SK-N-SH (cell line): ENCODE results near the gene OR2L2. TPM values are rescaled to one million over a fixed set of nuclear protein-coding genes. Genes with fewer than 3 reads are reported as not detected.

ENCODE experiments used
- CTCF ChIA-PET: fragments of 300-600, 350-600 bp; formaldehyde crosslinking; extraction: SDS; loops from one replicate; lab custom pipeline; 2021; lab: Yijun Ruan, JAX
- POLR2A ChIA-PET: fragments of 350-600 bp; sonication (Branson Sonifier 250); formaldehyde crosslinking; extraction: SDS; loops from one replicate; lab custom pipeline; 2020; ENCODE audit warnings: antibody characterized with exemption, inconsistent platforms; lab: Yijun Ruan, JAX
- DNase-seq: peaks from one replicate; pipeline ENCODE4 v3.0.0; 2012
- H2AFZ ChIP-seq: fragments of 200-600 bp; sonication (generic); 2 replicates; pipeline ENCODE4 v1.8.1; 2016; ENCODE audit warnings: antibody characterized with exemption, mild to moderate bottlenecking, low read depth
- H3F3A ChIP-seq: fragments of 200-600 bp; sonication (generic); replicated peaks from 2 replicates; pipeline ENCODE3; 2016; ENCODE audit warnings: antibody characterized with exemption, mild to moderate bottlenecking; ENCODE audit not compliant: insufficient read depth
- H3K27ac ChIP-seq, 2 experiments: fragments of 200-500 bp in 1 of 2; fragments of 200-600 bp in 1 of 2; sonication (Bioruptor generic) in 1 of 2; sonication (generic), shearing (Covaris generic) in 1 of 2; 2 replicates each; pipeline versions ENCODE4 v1.5.1 to v1.6.1; 2014 to 2016; ENCODE audit warnings: low read depth in 2 of 2, inconsistent platforms in 1 of 2, low read length in 1 of 2, mild to moderate bottlenecking in 1 of 2, mixed read lengths in 1 of 2
- H3K27me3 ChIP-seq: fragments of 200-600 bp; sonication (generic), shearing (Covaris generic); 2 replicates; pipeline ENCODE4 v1.6.1; 2016; ENCODE audit warnings: mixed run types; ENCODE audit not compliant: insufficient read depth
- H3K36me3 ChIP-seq, 2 experiments: fragments of 200-500 bp in 1 of 2; fragments of 200-600 bp in 1 of 2; sonication (Bioruptor generic) in 1 of 2; sonication (generic) in 1 of 2; replicated peaks in 1 of 2; 2 replicates each; pipeline versions ENCODE3 to v1.5.1; 2014 to 2016; ENCODE audit warnings: low read length in 1 of 2, mild to moderate bottlenecking in 1 of 2; ENCODE audit not compliant: insufficient read depth in 2 of 2, control insufficient read depth in 1 of 2
- H3K4me1 ChIP-seq, 2 experiments: fragments of 200-500 bp in 1 of 2; fragments of 200-600 bp in 1 of 2; sonication (Bioruptor generic) in 1 of 2; sonication (generic), shearing (Covaris generic) in 1 of 2; 2 replicates each; pipeline versions ENCODE4 v1.5.1 to v1.6.1; 2014 to 2016; ENCODE audit warnings: low read depth in 1 of 2, low read length in 1 of 2, mixed run types in 1 of 2; ENCODE audit not compliant: insufficient read depth in 2 of 2, control insufficient read depth in 1 of 2
- H3K4me2 ChIP-seq: fragments of 200-600 bp; sonication (generic), shearing (Covaris generic); 2 replicates; pipeline ENCODE4 v1.6.1; 2017; ENCODE audit warnings: mixed run types
- H3K4me3 ChIP-seq, 2 experiments: fragments of 200-500 bp in 1 of 2; fragments of 200-600 bp in 1 of 2; sonication (Bioruptor generic) in 1 of 2; sonication (generic), shearing (Covaris generic) in 1 of 2; 2 replicates each; pipeline versions ENCODE4 v1.5.1 to v1.8.1; 2014 to 2016; ENCODE audit warnings: low read depth in 2 of 2, inconsistent platforms in 1 of 2, low read length in 1 of 2, mild to moderate bottlenecking in 1 of 2, mixed read lengths in 1 of 2, moderate library complexity in 1 of 2
- H3K79me2 ChIP-seq: fragments of 200-600 bp; sonication (generic); 2 replicates; pipeline ENCODE4 v1.8.1; 2017; ENCODE audit warnings: mild to moderate bottlenecking; ENCODE audit not compliant: insufficient read depth
- H3K9ac ChIP-seq: fragments of 200-600 bp; sonication (generic); 2 replicates; pipeline ENCODE4 v1.6.1; 2017; ENCODE audit warnings: mixed run types
- H3K9me2 ChIP-seq: fragments of 200-600 bp; sonication (generic); 2 replicates; pipeline ENCODE4 v1.6.1; 2017; ENCODE audit warnings: mixed run types
- H3K9me3 ChIP-seq: fragments of 200-600 bp; sonication (generic); 2 replicates; pipeline ENCODE4 v1.6.1; 2017; ENCODE audit warnings: mixed run types, mild to moderate bottlenecking, moderate library complexity
- H4K20me1 ChIP-seq: fragments of 200-600 bp; sonication (generic); 2 replicates; pipeline ENCODE4 v1.6.1; 2017; ENCODE audit warnings: mild to moderate bottlenecking, mixed run types; ENCODE audit not compliant: insufficient read depth
- EP300 ChIP-seq, 2 experiments: IDR thresholded peaks; 2 replicates each; pipeline versions ENCODE4 v1.4.0 to v1.6.1; 2012; ENCODE audit warnings: borderline replicate concordance in 1 of 2, low read depth in 1 of 2, low read length in 1 of 2
- EZH2phosphoT487 ChIP-seq: fragments of 200-600 bp; sonication (generic); IDR thresholded peaks from 2 replicates; pipeline ENCODE4 v1.6.1; 2017; ENCODE audit warnings: low read depth, mixed run types, mild to moderate bottlenecking, antibody characterized with exemption, moderate library complexity, borderline replicate concordance
- GATA2 ChIP-seq: sonication (generic); formaldehyde crosslinking; IDR thresholded peaks from 2 replicates; pipeline ENCODE4 v1.5.0; 2020; ENCODE audit warnings: mild to moderate bottlenecking, missing genetic modification reagents
- MAX ChIP-seq: IDR thresholded peaks from 2 replicates; pipeline ENCODE4 v1.4.0; 2012; ENCODE audit warnings: low read depth
- MEF2A ChIP-seq: IDR thresholded peaks from 2 replicates; pipeline ENCODE4 v1.4.0; 2012; ENCODE audit warnings: low read depth, borderline replicate concordance
- SMC3 ChIP-seq: IDR thresholded peaks from 2 replicates; pipeline ENCODE4 v1.6.1; 2012; ENCODE audit warnings: low read depth, low read length, improper control_type of control experiment
- TAF1 ChIP-seq: IDR thresholded peaks from 2 replicates; pipeline ENCODE4 v1.6.1; 2012; ENCODE audit warnings: low read depth, mild to moderate bottlenecking, low read length, moderate library complexity, borderline replicate concordance
- YY1 ChIP-seq: IDR thresholded peaks from 2 replicates; pipeline ENCODE4 v1.4.0; 2012; ENCODE audit warnings: low read depth, mild to moderate bottlenecking
- WGBS: methylation state at CpG from one replicate; pipeline ENCODE4 v1.1.6; 2017; ENCODE audit warnings: low lambda C conversion rate; 5-methylcytosine and 5-hydroxymethylcytosine counted together
- polyA plus RNA-seq, 3 experiments: library from polyadenylated mRNA; depleted of rRNA; stranded (reverse); fragments of >200 nt; gene quantifications; 2 replicates each; pipeline ENCODE4 v1.2.3, GENCODE V29; 2012
- TF ChIP-seq, protein P1 (sequence below): fragments of 150-350 bp; IDR thresholded peaks from 2 replicates; pipeline ENCODE4 v1.6.1; 2016; ENCODE audit warnings: mild to moderate bottlenecking, low read depth, low read length
- TF ChIP-seq, protein P2 (sequence below): fragments of 200-600 bp; sonication (generic); IDR thresholded peaks from 2 replicates; pipeline ENCODE4 v1.6.1; 2017; ENCODE audit warnings: antibody characterized with exemption, mild to moderate bottlenecking, moderate library complexity

The OR2L2 gene
- 0.03 and 0.08 TPM in 2 replicates for polyA plus RNA-seq (2012; rRNA removed)
- polyA plus RNA-seq (2012; cell fraction: cytosol; rRNA removed), result 0.01 and 0.14 TPM in 2 replicates
- 0.73 and 1.0 TPM in 2 replicates for polyA plus RNA-seq (2012; cell fraction: nucleus; rRNA removed)

DNA sequence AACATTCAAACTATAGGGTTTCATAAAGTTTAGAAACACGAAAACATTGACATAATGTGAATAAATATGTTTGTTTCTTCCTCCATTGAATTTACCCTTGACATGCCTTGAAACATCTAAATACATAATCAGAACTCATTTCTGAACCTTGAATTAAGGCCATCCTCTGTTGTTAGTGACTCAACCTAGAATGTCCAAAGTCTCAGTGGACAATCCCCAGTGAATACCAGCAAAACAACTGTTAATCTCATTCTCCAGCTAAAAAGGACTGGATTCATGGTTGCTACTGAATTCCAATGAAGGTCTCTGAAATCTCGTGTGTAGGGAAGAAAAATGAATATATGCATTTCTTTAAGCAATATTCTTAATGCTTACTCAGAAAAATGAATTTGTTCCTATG, at the start of gene OR2L2:
Gene OR2L2, plus strand, starts transcription at position 301 of the 400 bp plus-strand sequence. CDS start 8,198 bp downstream, outside the sequence.
- ChIA-PET CTCF (no interaction called here), POLR2A (no interaction called here)
- DNase-seq, result no peak
- no peak within 1 kb of the TSS for H3K4me3 ChIP-seq
- H3K27ac ChIP-seq, result no peak within 1 kb of the TSS
- no peak within 1 kb of the TSS for H2AFZ ChIP-seq
- no peaks in the 10 kb centered on the region for H3K36me3 ChIP-seq
- H3F3A ChIP-seq, result no peaks in the 10 kb centered on the region
- no peaks in the 10 kb centered on the region for H3K4me1 ChIP-seq
- H3K9me3 ChIP-seq, result 0 out of 2 replicates have a peak, but pooled peaks cover 6% of the 10 kb centered on the region
- H4K20me1 ChIP-seq, result no peaks in the 10 kb centered on the region
- no peak within 1 kb of the TSS for H3K4me2 ChIP-seq
- TF ChIP-seq YY1, result no peak
- TF ChIP-seq, protein P1, sequence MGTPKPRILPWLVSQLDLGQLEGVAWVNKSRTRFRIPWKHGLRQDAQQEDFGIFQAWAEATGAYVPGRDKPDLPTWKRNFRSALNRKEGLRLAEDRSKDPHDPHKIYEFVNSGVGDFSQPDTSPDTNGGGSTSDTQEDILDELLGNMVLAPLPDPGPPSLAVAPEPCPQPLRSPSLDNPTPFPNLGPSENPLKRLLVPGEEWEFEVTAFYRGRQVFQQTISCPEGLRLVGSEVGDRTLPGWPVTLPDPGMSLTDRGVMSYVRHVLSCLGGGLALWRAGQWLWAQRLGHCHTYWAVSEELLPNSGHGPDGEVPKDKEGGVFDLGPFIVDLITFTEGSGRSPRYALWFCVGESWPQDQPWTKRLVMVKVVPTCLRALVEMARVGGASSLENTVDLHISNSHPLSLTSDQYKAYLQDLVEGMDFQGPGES, result no peak
- no peak for TF ChIP-seq GATA2 (CRISPR knock-in tag)
- no peak for TF ChIP-seq TAF1
- TF ChIP-seq MEF2A, result no peak
- no peak for TF ChIP-seq MAX
- TF ChIP-seq EP300 (IDR thresholded peaks at IDR 0.05; ENCODE audit: borderline replicate concordance in 1 of 2, low read depth in 1 of 2, low read length in 1 of 2), result no peak
- TF ChIP-seq, protein P2, sequence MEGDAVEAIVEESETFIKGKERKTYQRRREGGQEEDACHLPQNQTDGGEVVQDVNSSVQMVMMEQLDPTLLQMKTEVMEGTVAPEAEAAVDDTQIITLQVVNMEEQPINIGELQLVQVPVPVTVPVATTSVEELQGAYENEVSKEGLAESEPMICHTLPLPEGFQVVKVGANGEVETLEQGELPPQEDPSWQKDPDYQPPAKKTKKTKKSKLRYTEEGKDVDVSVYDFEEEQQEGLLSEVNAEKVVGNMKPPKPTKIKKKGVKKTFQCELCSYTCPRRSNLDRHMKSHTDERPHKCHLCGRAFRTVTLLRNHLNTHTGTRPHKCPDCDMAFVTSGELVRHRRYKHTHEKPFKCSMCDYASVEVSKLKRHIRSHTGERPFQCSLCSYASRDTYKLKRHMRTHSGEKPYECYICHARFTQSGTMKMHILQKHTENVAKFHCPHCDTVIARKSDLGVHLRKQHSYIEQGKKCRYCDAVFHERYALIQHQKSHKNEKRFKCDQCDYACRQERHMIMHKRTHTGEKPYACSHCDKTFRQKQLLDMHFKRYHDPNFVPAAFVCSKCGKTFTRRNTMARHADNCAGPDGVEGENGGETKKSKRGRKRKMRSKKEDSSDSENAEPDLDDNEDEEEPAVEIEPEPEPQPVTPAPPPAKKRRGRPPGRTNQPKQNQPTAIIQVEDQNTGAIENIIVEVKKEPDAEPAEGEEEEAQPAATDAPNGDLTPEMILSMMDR, result no peak
- no peak for TF ChIP-seq EZH2phosphoT487
- no peaks in the 10 kb centered on the region for H3K9me2 ChIP-seq
- WGBS, result 0% methylated on average over 2 of the region's 2 CpGs
- H3K27me3 ChIP-seq, result no peaks in the 10 kb centered on the region
- H3K9ac ChIP-seq, result no peak within 1 kb of the TSS
- H3K79me2 ChIP-seq, result no peaks in the 10 kb centered on the region

- H3K36me3 ChIP-seq, result no peaks in the 10 kb centered on the region
- no peaks in the 10 kb centered on the region for H3K4me1 ChIP-seq
- H3K9me2 ChIP-seq, result no peaks in the 10 kb centered on the region
- ChIA-PET POLR2A (no interaction called here), CTCF (no interaction called here)
- H3K9ac ChIP-seq, result no peak overlapping the region
- no peaks in the 10 kb centered on the region for H4K20me1 ChIP-seq
- H2AFZ ChIP-seq, result no peak overlapping the region
- 3% methylated on average over 2 of the region's 2 CpGs for WGBS
- no peaks in the 10 kb centered on the region for H3F3A ChIP-seq
- H3K4me3 ChIP-seq, result no peak overlapping the region
- no peaks in the 10 kb centered on the region for H3K79me2 ChIP-seq
- H3K27ac ChIP-seq, result no peak overlapping the region
- no peak for DNase-seq
- H3K9me3 ChIP-seq, result 0 out of 2 replicates have a peak, but pooled peaks cover 4% of the 10 kb centered on the region
- H3K4me2 ChIP-seq, result no peak overlapping the region
- TF ChIP-seq SMC3, result no peak
- H3K27me3 ChIP-seq, result no peaks in the 10 kb centered on the region
Observed at GRCh38 chr1:247992986-247993385, 36.9 kb upstream of the OR2L2 start.
